ENCODE results near the gene SSU72. TPM values are rescaled to one million over a fixed set of nuclear protein-coding genes. Genes with fewer than 3 reads are reported as not detected.
"Not testable (repeated sequence)": the region's sequence is repeated elsewhere in the genome, so short reads cannot be mapped to it uniquely, and the experiment has no call there.

Gene SSU72
- total RNA-seq, 1 donor from 2014 or later = 104 TPM

DNA sequence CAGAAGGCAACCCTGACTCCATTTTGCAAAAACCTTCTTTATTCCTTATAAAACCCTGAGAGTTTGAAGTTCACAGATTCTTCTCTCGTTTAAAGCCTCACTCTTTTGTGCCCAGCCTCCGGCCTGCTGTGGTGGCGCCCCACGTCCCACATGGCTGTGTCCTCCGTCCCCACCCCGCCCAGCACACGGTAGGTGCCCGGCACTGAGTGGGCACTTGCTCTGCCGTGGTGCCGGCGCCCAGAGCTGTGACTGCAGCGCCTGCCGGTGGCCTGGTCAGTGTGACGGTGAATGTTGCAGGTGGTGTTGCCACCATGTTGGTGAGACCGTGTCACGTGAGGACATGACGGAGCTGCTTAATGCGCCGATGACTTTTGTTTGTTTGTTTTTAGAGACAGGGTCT, 53.3 kb downstream of the SSU72 start:
- Histone ChIP-seq H3K4me1 (no peaks in the 10 kb centered on the region), H3K27me3 (ENCODE audit: low read depth) (no peaks in the 10 kb centered on the region), H3K9me3 (replicated peaks) (no peaks in the 10 kb centered on the region), H3K36me3 (peaks cover 61% of the 10 kb centered on the region), H3K27ac (replicated peaks) (no peak overlapping the region), H3K4me3 (no peak overlapping the region)
- TF ChIP-seq, protein P1, sequence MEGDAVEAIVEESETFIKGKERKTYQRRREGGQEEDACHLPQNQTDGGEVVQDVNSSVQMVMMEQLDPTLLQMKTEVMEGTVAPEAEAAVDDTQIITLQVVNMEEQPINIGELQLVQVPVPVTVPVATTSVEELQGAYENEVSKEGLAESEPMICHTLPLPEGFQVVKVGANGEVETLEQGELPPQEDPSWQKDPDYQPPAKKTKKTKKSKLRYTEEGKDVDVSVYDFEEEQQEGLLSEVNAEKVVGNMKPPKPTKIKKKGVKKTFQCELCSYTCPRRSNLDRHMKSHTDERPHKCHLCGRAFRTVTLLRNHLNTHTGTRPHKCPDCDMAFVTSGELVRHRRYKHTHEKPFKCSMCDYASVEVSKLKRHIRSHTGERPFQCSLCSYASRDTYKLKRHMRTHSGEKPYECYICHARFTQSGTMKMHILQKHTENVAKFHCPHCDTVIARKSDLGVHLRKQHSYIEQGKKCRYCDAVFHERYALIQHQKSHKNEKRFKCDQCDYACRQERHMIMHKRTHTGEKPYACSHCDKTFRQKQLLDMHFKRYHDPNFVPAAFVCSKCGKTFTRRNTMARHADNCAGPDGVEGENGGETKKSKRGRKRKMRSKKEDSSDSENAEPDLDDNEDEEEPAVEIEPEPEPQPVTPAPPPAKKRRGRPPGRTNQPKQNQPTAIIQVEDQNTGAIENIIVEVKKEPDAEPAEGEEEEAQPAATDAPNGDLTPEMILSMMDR (IDR thresholded peaks at IDR 0.05; ENCODE audit: borderline replicate concordance) = no peak
- no peak for DNase-seq
- intact Hi-C loops (cut with micrococcal nuclease) = no loop called here

DNA sequence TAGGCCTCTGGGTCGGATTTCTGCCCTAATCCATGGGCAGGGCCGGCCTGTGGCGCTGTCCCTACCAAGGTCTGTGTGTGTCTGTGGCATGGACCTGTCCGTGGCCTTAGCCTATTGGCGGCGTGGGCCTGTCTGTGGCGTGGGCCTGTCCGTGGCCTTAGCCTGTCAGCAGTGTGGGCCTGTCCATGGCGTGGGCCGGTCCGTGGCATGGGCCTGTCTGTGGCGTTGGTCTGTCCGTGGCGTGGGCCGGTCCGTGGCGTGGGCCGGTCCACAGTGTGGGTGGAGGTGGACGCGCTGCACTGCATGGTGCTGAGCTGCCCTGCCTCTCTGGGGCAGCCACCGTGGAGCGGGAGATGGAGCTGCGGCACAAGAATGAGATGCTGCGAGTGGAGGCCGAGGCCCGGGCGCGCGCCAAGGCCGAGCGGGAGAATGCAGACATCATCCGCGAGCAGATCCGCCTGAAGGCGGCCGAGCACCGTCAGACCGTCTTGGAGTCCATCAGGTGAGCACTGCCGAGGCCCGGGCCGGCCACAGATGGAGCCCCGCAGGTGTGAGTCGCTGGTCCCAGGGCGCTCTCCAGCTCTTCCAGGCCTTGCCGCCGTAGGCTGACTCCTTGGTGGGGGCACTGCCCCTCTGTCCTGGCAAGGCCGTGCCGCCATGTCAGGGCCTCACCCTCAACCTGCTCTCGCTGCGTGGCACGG, 54.7 kb downstream of the SSU72 start:
- H3K4me3 ChIP-seq; DNase-seq; intact Hi-C loops (cut with micrococcal nuclease); H3K4me1 ChIP-seq; H3K27me3 ChIP-seq (ENCODE audit: low read depth); H3K27ac ChIP-seq (replicated peaks); H3K9me3 ChIP-seq (replicated peaks): not testable (repeated sequence)
- H3K36me3 ChIP-seq = peaks cover 50% of the 10 kb centered on the region

- H3K27me3 ChIP-seq (ENCODE audit: low read depth); H3K4me1 ChIP-seq; intact Hi-C loops (cut with micrococcal nuclease); H3K27ac ChIP-seq (replicated peaks); H3K9me3 ChIP-seq (replicated peaks); DNase-seq; H3K4me3 ChIP-seq: not testable (repeated sequence)
- H3K36me3 ChIP-seq = peaks cover 46% of the 10 kb centered on the region
Observed at GRCh38 chr1:1518621-1519007, 56.0 kb downstream of the SSU72 start.

DNA sequence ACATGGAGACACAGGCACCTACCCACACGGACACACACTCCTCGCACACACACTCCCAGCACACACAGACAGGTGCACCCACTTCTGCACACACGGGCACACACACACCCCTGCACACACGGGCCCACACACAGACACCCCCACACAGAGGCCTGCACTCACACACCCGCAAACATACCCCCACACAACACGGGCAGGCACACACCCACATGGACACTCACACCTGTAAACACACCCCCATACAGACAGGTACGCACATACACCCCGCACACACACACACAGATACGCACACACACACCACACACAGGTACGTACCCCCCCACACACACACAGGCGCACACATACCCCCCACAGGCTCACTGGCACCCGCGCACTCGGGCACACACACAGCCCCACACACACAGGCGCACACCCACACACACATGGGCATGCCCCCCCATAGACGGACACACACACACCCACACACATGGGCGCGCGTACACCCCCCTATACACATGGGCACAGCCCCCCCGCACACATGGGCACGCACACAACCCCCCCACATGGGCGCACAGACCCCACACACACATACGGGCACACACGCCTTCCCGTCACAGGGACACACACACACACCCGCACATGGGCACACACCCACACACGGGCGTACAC, 56.6 kb downstream of the SSU72 start:
- Histone ChIP-seq H3K36me3 (peaks cover 42% of the 10 kb centered on the region), H3K4me3 (no peak overlapping the region), H3K9me3 (replicated peaks) (no peaks in the 10 kb centered on the region), H3K27me3 (ENCODE audit: low read depth) (no peaks in the 10 kb centered on the region), H3K4me1 (peaks cover 3% of the 10 kb centered on the region), H3K27ac (replicated peaks) (no peak overlapping the region)
- TF ChIP-seq, protein P1 (IDR thresholded peaks at IDR 0.05; ENCODE audit: borderline replicate concordance) = no peak
- intact Hi-C loops (cut with micrococcal nuclease) = no loop called here
- no peak for DNase-seq

DNA sequence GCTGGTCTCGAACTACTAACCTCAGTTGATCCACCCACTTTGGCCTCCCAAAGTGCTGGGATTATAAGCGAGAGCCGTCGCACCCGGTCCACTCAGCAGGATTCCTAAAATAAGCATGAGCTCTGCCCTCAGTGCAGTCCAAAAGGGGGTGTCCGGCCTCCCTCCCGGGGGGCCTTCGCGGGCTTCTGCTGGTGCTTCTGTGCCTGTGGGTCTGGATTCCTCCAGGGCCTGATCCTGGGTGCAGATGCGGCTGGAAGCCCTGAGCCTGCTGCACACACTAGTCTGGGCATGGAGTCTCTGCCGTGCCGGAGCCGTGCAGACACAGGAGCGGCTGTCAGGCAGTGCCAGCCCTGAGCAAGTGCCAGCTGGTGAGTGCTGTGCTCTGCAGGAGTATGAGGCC, 57.7 kb downstream of the SSU72 start:
- DNase-seq; H3K27me3 ChIP-seq (ENCODE audit: low read depth); H3K9me3 ChIP-seq (replicated peaks); H3K27ac ChIP-seq (replicated peaks); H3K4me1 ChIP-seq; H3K4me3 ChIP-seq; intact Hi-C loops (cut with micrococcal nuclease): not testable (repeated sequence)
- H3K36me3 ChIP-seq = peaks cover 33% of the 10 kb centered on the region

- H3K4me3 ChIP-seq; DNase-seq; H3K9me3 ChIP-seq (replicated peaks); intact Hi-C loops (cut with micrococcal nuclease); H3K27me3 ChIP-seq (ENCODE audit: low read depth); H3K27ac ChIP-seq (replicated peaks): not testable (repeated sequence)
- Histone ChIP-seq H3K4me1 (peaks cover 21% of the 10 kb centered on the region), H3K36me3 (peaks cover 13% of the 10 kb centered on the region)
Observed at GRCh38 chr1:1514376-1514775, 60.3 kb downstream of the SSU72 start.

DNA sequence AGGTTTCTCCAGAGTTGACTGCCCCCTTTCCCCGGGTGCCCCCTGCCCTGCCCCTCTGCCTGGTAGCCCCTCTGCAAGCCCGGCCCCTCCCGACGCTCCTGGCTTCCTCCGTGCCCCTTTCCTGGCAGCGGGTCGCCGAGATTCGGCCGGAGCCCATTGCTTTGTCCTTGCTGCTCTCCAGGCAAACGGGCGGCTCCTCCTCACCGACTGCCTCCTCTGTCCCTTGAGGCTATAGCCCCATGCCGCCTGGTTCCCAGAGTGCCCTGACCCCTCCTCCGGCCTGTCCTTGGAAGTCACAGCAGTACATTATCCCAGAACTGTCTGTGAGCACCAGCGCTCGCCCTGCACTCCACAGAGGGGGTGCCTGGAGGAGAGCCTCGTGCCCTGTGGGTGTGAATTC, 61.0 kb downstream of the SSU72 start:
- Histone ChIP-seq H3K36me3 (peaks cover 13% of the 10 kb centered on the region), H3K4me1 (peaks cover 25% of the 10 kb centered on the region)
- H3K27ac ChIP-seq (replicated peaks); H3K9me3 ChIP-seq (replicated peaks); intact Hi-C loops (cut with micrococcal nuclease); H3K27me3 ChIP-seq (ENCODE audit: low read depth); DNase-seq; H3K4me3 ChIP-seq: not testable (repeated sequence)

DNA sequence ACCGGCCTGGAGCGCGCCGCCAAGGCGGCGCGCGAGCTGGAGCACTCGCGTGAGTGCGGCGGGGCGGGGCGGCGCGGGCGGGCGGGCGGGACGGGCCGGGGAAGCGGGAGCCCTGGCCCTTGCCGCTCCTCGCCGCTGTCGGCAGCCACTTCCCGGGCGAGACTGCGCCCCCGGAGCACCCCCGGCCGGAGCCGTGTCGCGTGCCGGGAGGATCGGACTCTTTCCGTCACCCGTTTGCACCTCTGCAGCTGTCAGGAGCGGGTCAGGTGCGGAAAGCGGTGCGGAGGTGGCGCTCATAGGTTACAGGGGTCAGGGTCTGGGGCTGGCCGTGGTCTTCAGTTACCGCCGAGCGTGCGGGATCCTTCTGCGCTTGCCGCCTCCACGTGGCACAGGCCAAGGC, 62.2 kb downstream of the SSU72 start:
- H3K27me3 ChIP-seq (ENCODE audit: low read depth); DNase-seq; H3K36me3 ChIP-seq; H3K9me3 ChIP-seq (replicated peaks); intact Hi-C loops (cut with micrococcal nuclease): not testable (repeated sequence)
- Histone ChIP-seq H3K27ac (replicated peaks) (peak overlapping the region; percentile 95), H3K4me3 (peak overlapping the region; percentile 86), H3K4me1 (peaks cover 25% of the 10 kb centered on the region)

Data from left ventricle myocardium inferior (tissue), 1 donor.